ENCODE results near the gene PRR5L.

Gene PRR5L

GRCh38 chr11:36304351-36304750 lies 8.3 kb downstream of the PRR5L start:
- Histone ChIP-seq H3K4me3 (ENCODE audit: low read length) (no peak overlapping the region), H4K20me1 (ENCODE audit: insufficient read depth, low read length) (no peaks in the 10 kb centered on the region), H3K79me2 (ENCODE audit: low read length) (no peaks in the 10 kb centered on the region), H3K9ac (ENCODE audit: low read length) (no peak overlapping the region), H3K27ac (ENCODE audit: low read length) (no peak overlapping the region), H3K27me3 (ENCODE audit: low read depth, low read length) (0 out of 2 replicates have a peak, but pooled peaks cover 7% of the 10 kb centered on the region), H3K4me1 (ENCODE audit: low read length) (peaks cover 9% of the 10 kb centered on the region; the same call in 1 of the 2 replicates), H3K4me2 (ENCODE audit: low read length) (no peak overlapping the region), H3K9me3 (ENCODE audit: insufficient read depth, low read length) (no peaks in the 10 kb centered on the region), H3K36me3 (replicated peaks; ENCODE audit: low read depth, low read length) (no peaks in the 10 kb centered on the region), H2AFZ (ENCODE audit: low read depth, low read length) (no peak overlapping the region)
- no peak for TF ChIP-seq EZH2phosphoT487 (IDR thresholded peaks at IDR 0.05; ENCODE audit: low read depth)
- TF ChIP-seq CTCF (IDR thresholded peaks at IDR 0.05; ENCODE audit: low read depth, low read length): no peak

GRCh38 chr11:36305047-36305446 lies 9.0 kb downstream of the PRR5L start:
- H4K20me1 ChIP-seq (ENCODE audit: insufficient read depth, low read length): no peaks in the 10 kb centered on the region
- H3K79me2 ChIP-seq (ENCODE audit: low read length): no peaks in the 10 kb centered on the region
- 0 out of 2 replicates have a peak, but pooled peaks cover 7% of the 10 kb centered on the region for H3K27me3 ChIP-seq (ENCODE audit: low read depth, low read length)
- no peak overlapping the region for H2AFZ ChIP-seq (ENCODE audit: low read depth, low read length)
- no peak overlapping the region for H3K4me3 ChIP-seq (ENCODE audit: low read length)
- no peaks in the 10 kb centered on the region for H3K9me3 ChIP-seq (ENCODE audit: insufficient read depth, low read length)
- peaks cover 9% of the 10 kb centered on the region; the same call in 1 of the 2 replicates for H3K4me1 ChIP-seq (ENCODE audit: low read length)
- H3K9ac ChIP-seq (ENCODE audit: low read length): no peak overlapping the region
- TF ChIP-seq EZH2phosphoT487 (IDR thresholded peaks at IDR 0.05; ENCODE audit: low read depth): no peak
- TF ChIP-seq CTCF (IDR thresholded peaks at IDR 0.05; ENCODE audit: low read depth, low read length): no peak
- H3K27ac ChIP-seq (ENCODE audit: low read length): no peak overlapping the region
- H3K4me2 ChIP-seq (ENCODE audit: low read length): no peak overlapping the region
- H3K36me3 ChIP-seq (replicated peaks; ENCODE audit: low read depth, low read length): no peaks in the 10 kb centered on the region

DNA sequence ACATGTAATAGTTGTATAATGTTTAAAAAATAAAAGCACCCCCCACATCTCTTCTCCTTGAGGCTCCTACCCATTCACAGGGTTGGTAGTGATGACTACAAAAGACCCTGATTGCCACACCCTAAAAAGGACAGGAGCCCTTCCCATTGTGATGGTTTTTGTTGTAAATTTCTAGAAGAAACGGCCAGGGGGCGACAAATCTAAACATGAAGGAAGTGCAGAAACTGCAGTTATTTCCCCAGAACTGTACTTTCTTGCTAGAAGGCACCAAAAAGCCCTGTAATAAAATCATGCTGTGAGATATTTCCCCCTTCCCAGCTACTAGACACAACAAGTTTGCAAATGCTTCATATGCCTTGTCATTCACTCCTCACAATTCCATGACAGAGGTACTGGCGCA lies 10.8 kb downstream of the PRR5L start:
- 0 out of 2 replicates have a peak, but pooled peaks cover 7% of the 10 kb centered on the region for H3K27me3 ChIP-seq (ENCODE audit: low read depth, low read length)
- H2AFZ ChIP-seq (ENCODE audit: low read depth, low read length): no peak overlapping the region
- H3K9me3 ChIP-seq (ENCODE audit: insufficient read depth, low read length): no peaks in the 10 kb centered on the region
- H3K27ac ChIP-seq (ENCODE audit: low read length): no peak overlapping the region
- H4K20me1 ChIP-seq (ENCODE audit: insufficient read depth, low read length): no peaks in the 10 kb centered on the region
- no peak overlapping the region for H3K9ac ChIP-seq (ENCODE audit: low read length)
- H3K4me1 ChIP-seq (ENCODE audit: low read length): peaks cover 15% of the 10 kb centered on the region
- no peak overlapping the region for H3K4me2 ChIP-seq (ENCODE audit: low read length)
- H3K36me3 ChIP-seq (replicated peaks; ENCODE audit: low read depth, low read length): no peaks in the 10 kb centered on the region
- peak; percentile 42 for TF ChIP-seq CTCF (IDR thresholded peaks at IDR 0.05; ENCODE audit: low read depth, low read length)
- no peak for TF ChIP-seq EZH2phosphoT487 (IDR thresholded peaks at IDR 0.05; ENCODE audit: low read depth)
- no peak overlapping the region for H3K4me3 ChIP-seq (ENCODE audit: low read length)
- H3K79me2 ChIP-seq (ENCODE audit: low read length): no peaks in the 10 kb centered on the region

- 0 out of 2 replicates have a peak, but pooled peaks cover 7% of the 10 kb centered on the region for H3K27me3 ChIP-seq (ENCODE audit: low read depth, low read length)
- H2AFZ ChIP-seq (ENCODE audit: low read depth, low read length): no peak overlapping the region
- TF ChIP-seq CTCF (IDR thresholded peaks at IDR 0.05; ENCODE audit: low read depth, low read length): no peak
- TF ChIP-seq EZH2phosphoT487 (IDR thresholded peaks at IDR 0.05; ENCODE audit: low read depth): no peak
- H3K4me3 ChIP-seq (ENCODE audit: low read length): no peak overlapping the region
- H3K9ac ChIP-seq (ENCODE audit: low read length): no peak overlapping the region
- peaks cover 32% of the 10 kb centered on the region for H3K4me1 ChIP-seq (ENCODE audit: low read length)
- no peak overlapping the region for H3K4me2 ChIP-seq (ENCODE audit: low read length)
- no peak overlapping the region for H3K27ac ChIP-seq (ENCODE audit: low read length)
- no peaks in the 10 kb centered on the region for H3K9me3 ChIP-seq (ENCODE audit: insufficient read depth, low read length)
- no peaks in the 10 kb centered on the region for H3K79me2 ChIP-seq (ENCODE audit: low read length)
- no peaks in the 10 kb centered on the region for H3K36me3 ChIP-seq (replicated peaks; ENCODE audit: low read depth, low read length)
- H4K20me1 ChIP-seq (ENCODE audit: insufficient read depth, low read length): no peaks in the 10 kb centered on the region
These were observed 12.5 kb downstream of the PRR5L start for GRCh38 chr11:36308577-36308976.
